Left lobe of liver (tissue), 2 donors: Measurements from ENCODE around the gene SCML1. TPM values are rescaled to one million over a fixed set of nuclear protein-coding genes. Genes with fewer than 3 reads are reported as not detected.

Experiments
- ATAC-seq: fragments of 200-7000 bp; cut with Tn5 transposase; one replicate; pipeline ENCODE4 v1.9.1; 2020; ENCODE audit warnings: mild to moderate bottlenecking, moderate library complexity
- DNase-seq: peaks from one replicate; pipeline ENCODE4 v3.0.0-alpha.2; 2020; ENCODE audit warnings: low spot score
- total RNA-seq: library from RNA; stranded (reverse); gene quantifications from one replicate; pipeline ENCODE4 v1.2.1, GENCODE V29; 2021
- donor health status: DM: no; HTN: no; CAD: no; lungs with moderate emphysema.
- donor health status: DM: no; HTN: yes; CAD: no.

Gene SCML1
- total RNA-seq, 1 donor from 2014 or later = 8.6 TPM

GRCh38 chrX:17738737-17739535 is 1.6 kb downstream of the SCML1 start:
- ATAC-seq = no peak
- DNase-seq = no peak

GRCh38 chrX:17740137-17741122 is 3.1 kb downstream of the SCML1 start:
- no peak for ATAC-seq
- DNase-seq = no peak

GRCh38 chrX:17741123-17741511 is 3.8 kb downstream of the SCML1 start:
- ATAC-seq (no peak), DNase-seq (no peak)

GRCh38 chrX:17743913-17744312 is 6.6 kb downstream of the SCML1 start:
- no peak for DNase-seq
- no peak for ATAC-seq

- ATAC-seq = peak; percentile 43
Measured at GRCh38 chrX:17744896-17745523, 7.7 kb downstream of the SCML1 start.

GRCh38 chrX:17747692-17748091 is 10.4 kb downstream of the SCML1 start:
- DNase-seq (no peak), ATAC-seq (no peak)

More at GRCh38 chrX:17744896-17745523, 7.7 kb downstream of the SCML1 start:
- no peak for DNase-seq

- ATAC-seq (no peak), DNase-seq (no peak)
Measured at GRCh38 chrX:17748684-17749083, 11.4 kb downstream of the SCML1 start.

GRCh38 chrX:17750436-17750835 is 13.1 kb downstream of the SCML1 start:
- ATAC-seq = peak; percentile 65
- no peak for DNase-seq

- DNase-seq (no peak), ATAC-seq (no peak)
Measured at GRCh38 chrX:17758382-17758781, 21.1 kb downstream of the SCML1 start.

GRCh38 chrX:17759990-17760389 is 22.7 kb downstream of the SCML1 start:
- ATAC-seq (no peak), DNase-seq (no peak)

GRCh38 chrX:17767734-17768133 is 30.4 kb downstream of the SCML1 start:
- ATAC-seq (no peak), DNase-seq (no peak)

- ATAC-seq (no peak), DNase-seq (no peak)
Measured at GRCh38 chrX:17768997-17769396, 31.7 kb downstream of the SCML1 start.

GRCh38 chrX:17769701-17770269 is 32.5 kb downstream of the SCML1 start:
- no peak for DNase-seq
- ATAC-seq = no peak

- DNase-seq (no peak), ATAC-seq (no peak)
Measured at GRCh38 chrX:17773221-17773876, 36.1 kb downstream of the SCML1 start.

GRCh38 chrX:17774053-17774452 is 36.8 kb downstream of the SCML1 start:
- ATAC-seq (no peak), DNase-seq (no peak)

- DNase-seq (no peak), ATAC-seq (no peak)
Measured at GRCh38 chrX:17778997-17779396, 41.7 kb downstream of the SCML1 start.

GRCh38 chrX:17779434-17779833 is 42.1 kb downstream of the SCML1 start:
- DNase-seq (no peak), ATAC-seq (no peak)

GRCh38 chrX:17786554-17787347 is 49.5 kb downstream of the SCML1 start:
- DNase-seq (peak; percentile 62), ATAC-seq (peak; percentile 30)

GRCh38 chrX:17787557-17787956 is 50.3 kb downstream of the SCML1 start:
- no peak for DNase-seq
- ATAC-seq = no peak

- ATAC-seq (peak; percentile 87), DNase-seq (peak; percentile 45)
Measured at GRCh38 chrX:17788439-17788838, 51.1 kb downstream of the SCML1 start.
